Myometrial cell (primary cell): Measurements from ENCODE around the gene TOPORS. TPM values are rescaled to one million over a fixed set of nuclear protein-coding genes. Genes with fewer than 3 reads are reported as not detected.

Experiments used
- total RNA-seq: library from RNA; depleted of rRNA; stranded (reverse); fragments of >200 nt; gene quantifications from 2 replicates; pipeline ENCODE4 v1.2.3, GENCODE V29; 2015

TOPORS gene
- 12.1 and 13.5 TPM in 2 replicates for total RNA-seq

GRCh38 chr9:32552172-32552872 is at the start of gene TOPORS, which contains the start of gene SMIM27:
TSS of gene TOPORS (minus strand) at chr9:32552586. CDS start at chr9:32552436, 150 bp downstream.
TSS of gene SMIM27 (plus strand) at chr9:32552327. CDS start at chr9:32552435, 108 bp downstream.

GRCh38 chr9:32572900-32573523 is 20.6 kb upstream of the TOPORS start, which contains the start of gene NDUFB6:
TSS of gene NDUFB6 (minus strand) at chr9:32573159. CDS start at chr9:32573060, 99 bp downstream.

GRCh38 chr9:32526041-32526706 is 26.2 kb downstream of the TOPORS start, which contains the start of gene RIGI:
TSS of gene RIGI (minus strand) at chr9:32526196. CDS start at chr9:32526166, 30 bp downstream.

Other genes with a start within 250 kb of the TOPORS start
- 83.3 and 102 TPM in 2 replicates for gene ACO1, start 167.9 kb downstream of the TOPORS start, total RNA-seq
- 6.3 and 8.2 TPM in 2 replicates for gene RIGI, start 26.4 kb downstream of the TOPORS start, total RNA-seq
- gene SMIM27, start 259 bp downstream of the TOPORS start, total RNA-seq = 2.8 and 9.2 TPM in 2 replicates
- gene NDUFB6, start 20.6 kb upstream of the TOPORS start, total RNA-seq = 74.1 and 89.1 TPM in 2 replicates
- not detected in 2 replicates for gene TAF1L, start 83.1 kb upstream of the TOPORS start, total RNA-seq
- gene TMEM215, start 231.0 kb upstream of the TOPORS start, total RNA-seq = not detected in 2 replicates